Measurements from ENCODE around the gene AFF3. TPM values are rescaled to one million over a fixed set of nuclear protein-coding genes. Genes with fewer than 3 reads are reported as not detected.

Gene AFF3
- total RNA-seq, 1 experiment from 2014 or later: not detected

DNA sequence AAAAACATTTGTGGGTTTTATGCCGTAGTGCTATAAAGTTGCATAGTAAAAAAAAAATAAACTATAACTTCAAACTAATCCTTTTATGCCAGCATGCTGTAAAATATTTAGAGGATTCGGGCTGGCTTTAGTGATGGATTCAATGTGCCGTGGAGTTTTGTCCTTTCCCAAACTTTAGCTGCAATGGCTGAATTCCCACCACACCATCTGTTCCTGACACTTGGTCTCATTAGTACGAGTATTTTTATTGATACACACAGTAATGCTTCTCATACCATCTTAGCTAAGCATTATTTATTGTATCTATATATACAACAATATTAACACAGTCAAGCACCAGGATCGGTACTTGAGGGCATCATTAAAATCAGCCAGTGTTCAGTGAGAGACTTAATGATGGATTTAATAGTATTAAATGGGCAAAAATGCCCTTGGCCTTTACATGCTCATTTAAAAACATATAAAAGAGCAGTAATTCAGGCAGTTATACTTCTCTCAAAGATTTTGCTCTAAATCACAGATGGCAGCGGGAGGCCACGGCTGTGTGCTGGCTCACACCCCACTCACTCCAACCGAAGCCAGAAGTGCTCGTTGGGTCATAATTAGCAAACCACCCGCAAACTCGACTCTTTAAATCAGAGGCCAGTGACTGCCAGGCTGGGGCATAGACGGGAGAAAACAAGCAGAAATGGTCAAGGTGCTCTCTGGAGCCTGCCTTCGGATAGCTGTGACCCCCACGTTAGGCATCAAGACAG, 355.6 kb downstream of the AFF3 start:
- POLR2A ChIA-PET (ENCODE audit: low non-redundant PET): no interaction called here
- H3K27ac ChIP-seq (ENCODE audit: low read depth, low read length, poor library complexity, severe bottlenecking): no peak overlapping the region
- TF ChIP-seq, protein P1, sequence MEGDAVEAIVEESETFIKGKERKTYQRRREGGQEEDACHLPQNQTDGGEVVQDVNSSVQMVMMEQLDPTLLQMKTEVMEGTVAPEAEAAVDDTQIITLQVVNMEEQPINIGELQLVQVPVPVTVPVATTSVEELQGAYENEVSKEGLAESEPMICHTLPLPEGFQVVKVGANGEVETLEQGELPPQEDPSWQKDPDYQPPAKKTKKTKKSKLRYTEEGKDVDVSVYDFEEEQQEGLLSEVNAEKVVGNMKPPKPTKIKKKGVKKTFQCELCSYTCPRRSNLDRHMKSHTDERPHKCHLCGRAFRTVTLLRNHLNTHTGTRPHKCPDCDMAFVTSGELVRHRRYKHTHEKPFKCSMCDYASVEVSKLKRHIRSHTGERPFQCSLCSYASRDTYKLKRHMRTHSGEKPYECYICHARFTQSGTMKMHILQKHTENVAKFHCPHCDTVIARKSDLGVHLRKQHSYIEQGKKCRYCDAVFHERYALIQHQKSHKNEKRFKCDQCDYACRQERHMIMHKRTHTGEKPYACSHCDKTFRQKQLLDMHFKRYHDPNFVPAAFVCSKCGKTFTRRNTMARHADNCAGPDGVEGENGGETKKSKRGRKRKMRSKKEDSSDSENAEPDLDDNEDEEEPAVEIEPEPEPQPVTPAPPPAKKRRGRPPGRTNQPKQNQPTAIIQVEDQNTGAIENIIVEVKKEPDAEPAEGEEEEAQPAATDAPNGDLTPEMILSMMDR (conservative IDR thresholded peaks at IDR 0.05; ENCODE audit: low read depth, low read length): no peak
- no peak for TF ChIP-seq EZH2 (IDR thresholded peaks at IDR 0.05; ENCODE audit: borderline replicate concordance, low read depth, low read length, poor library complexity, severe bottlenecking)
- CTCF ChIA-PET: no interaction called here
- no TSS peak for BruUV-seq (replicated peaks)
- intact Hi-C loops (cut with micrococcal nuclease; ENCODE audit: unreplicated experiment): no loop called here
- H3K9me3 ChIP-seq (ENCODE audit: low read depth, low read length, poor library complexity, severe bottlenecking): no peaks in the 10 kb centered on the region
- DNase-seq (ENCODE audit: low spot score): no peak
- peaks cover 10% of the 10 kb centered on the region for H3K27me3 ChIP-seq (replicated peaks; ENCODE audit: insufficient read depth, low read depth, low read length, poor library complexity)
- H3K4me1 ChIP-seq (ENCODE audit: insufficient read depth, low read length, poor library complexity, severe bottlenecking): no peaks in the 10 kb centered on the region
- no peaks in the 10 kb centered on the region for H3K36me3 ChIP-seq (ENCODE audit: insufficient read depth, low read length, poor library complexity, severe bottlenecking)
- H3K4me3 ChIP-seq (ENCODE audit: low read depth, low read length, poor library complexity, severe bottlenecking): no peak overlapping the region

DNA sequence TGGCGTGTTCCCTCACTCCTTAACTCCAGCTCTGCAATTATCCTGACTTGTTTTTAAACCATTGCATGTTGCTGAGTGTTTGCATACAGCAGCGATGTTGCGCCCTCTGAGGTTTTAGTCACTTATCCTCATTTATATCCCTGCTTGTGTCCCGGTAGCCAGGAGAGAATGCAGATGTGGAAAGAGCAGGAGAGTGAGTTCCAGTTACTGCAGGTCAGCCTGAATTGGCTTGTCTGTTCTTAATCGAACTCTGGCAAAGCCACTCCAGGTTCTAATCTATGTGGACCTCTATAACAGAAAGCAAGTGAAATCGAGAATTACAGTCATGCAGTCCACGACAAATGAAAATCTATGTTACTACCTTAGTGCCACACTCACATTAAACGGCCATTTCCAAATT, 357.4 kb downstream of the AFF3 start:
- ChIA-PET POLR2A (ENCODE audit: low non-redundant PET) (no interaction called here), CTCF (no interaction called here)
- Histone ChIP-seq H3K36me3 (ENCODE audit: insufficient read depth, low read length, poor library complexity, severe bottlenecking) (no peaks in the 10 kb centered on the region), H3K9me3 (ENCODE audit: low read depth, low read length, poor library complexity, severe bottlenecking) (no peaks in the 10 kb centered on the region), H3K27ac (ENCODE audit: low read depth, low read length, poor library complexity, severe bottlenecking) (no peak overlapping the region), H3K4me1 (ENCODE audit: insufficient read depth, low read length, poor library complexity, severe bottlenecking) (no peaks in the 10 kb centered on the region), H3K27me3 (replicated peaks; ENCODE audit: insufficient read depth, low read depth, low read length, poor library complexity) (peaks cover 12% of the 10 kb centered on the region), H3K4me3 (ENCODE audit: low read depth, low read length, poor library complexity, severe bottlenecking) (no peak overlapping the region)
- no peak for TF ChIP-seq EZH2 (IDR thresholded peaks at IDR 0.05; ENCODE audit: borderline replicate concordance, low read depth, low read length, poor library complexity, severe bottlenecking)
- TF ChIP-seq, protein P1 (conservative IDR thresholded peaks at IDR 0.05; ENCODE audit: low read depth, low read length): no peak
- DNase-seq (ENCODE audit: low spot score): no peak
- intact Hi-C loops (cut with micrococcal nuclease; ENCODE audit: unreplicated experiment): no loop called here
- no TSS peak for BruUV-seq (replicated peaks)

DNA sequence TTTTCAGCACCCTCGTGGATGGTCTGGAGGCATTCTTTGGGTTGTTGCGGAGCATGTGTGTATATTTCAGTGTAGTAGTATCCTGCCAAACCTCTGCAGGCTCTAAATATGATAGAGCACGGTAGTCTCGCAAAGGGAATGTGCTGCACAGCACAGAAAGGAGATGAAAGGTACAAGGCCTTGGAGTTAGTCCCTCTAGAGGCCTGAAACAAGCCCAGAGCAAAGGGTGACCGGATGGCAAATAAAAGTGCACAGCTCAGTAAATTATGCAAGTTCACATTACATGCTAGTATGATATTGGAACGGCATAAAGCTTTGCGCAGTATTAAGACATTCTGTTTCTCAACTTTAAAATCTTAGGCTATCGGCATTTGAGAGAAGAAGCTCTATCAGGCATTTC, 358.1 kb downstream of the AFF3 start:
- no peaks in the 10 kb centered on the region for H3K36me3 ChIP-seq (ENCODE audit: insufficient read depth, low read length, poor library complexity, severe bottlenecking)
- POLR2A ChIA-PET (ENCODE audit: low non-redundant PET): no interaction called here
- H3K4me1 ChIP-seq (ENCODE audit: insufficient read depth, low read length, poor library complexity, severe bottlenecking): no peaks in the 10 kb centered on the region
- intact Hi-C loops (cut with micrococcal nuclease; ENCODE audit: unreplicated experiment): no loop called here
- CTCF ChIA-PET: no interaction called here
- TF ChIP-seq, protein P1 (conservative IDR thresholded peaks at IDR 0.05; ENCODE audit: low read depth, low read length): no peak
- no peak for TF ChIP-seq EZH2 (IDR thresholded peaks at IDR 0.05; ENCODE audit: borderline replicate concordance, low read depth, low read length, poor library complexity, severe bottlenecking)
- no peak for DNase-seq (ENCODE audit: low spot score)
- H3K9me3 ChIP-seq (ENCODE audit: low read depth, low read length, poor library complexity, severe bottlenecking): no peaks in the 10 kb centered on the region
- H3K27ac ChIP-seq (ENCODE audit: low read depth, low read length, poor library complexity, severe bottlenecking): no peak overlapping the region
- no peak overlapping the region for H3K4me3 ChIP-seq (ENCODE audit: low read depth, low read length, poor library complexity, severe bottlenecking)
- no TSS peak for BruUV-seq (replicated peaks)
- H3K27me3 ChIP-seq (replicated peaks; ENCODE audit: insufficient read depth, low read depth, low read length, poor library complexity): peaks cover 12% of the 10 kb centered on the region

All from A673 (cell line).